Measurements from ENCODE around the gene KRT78.

DNA sequence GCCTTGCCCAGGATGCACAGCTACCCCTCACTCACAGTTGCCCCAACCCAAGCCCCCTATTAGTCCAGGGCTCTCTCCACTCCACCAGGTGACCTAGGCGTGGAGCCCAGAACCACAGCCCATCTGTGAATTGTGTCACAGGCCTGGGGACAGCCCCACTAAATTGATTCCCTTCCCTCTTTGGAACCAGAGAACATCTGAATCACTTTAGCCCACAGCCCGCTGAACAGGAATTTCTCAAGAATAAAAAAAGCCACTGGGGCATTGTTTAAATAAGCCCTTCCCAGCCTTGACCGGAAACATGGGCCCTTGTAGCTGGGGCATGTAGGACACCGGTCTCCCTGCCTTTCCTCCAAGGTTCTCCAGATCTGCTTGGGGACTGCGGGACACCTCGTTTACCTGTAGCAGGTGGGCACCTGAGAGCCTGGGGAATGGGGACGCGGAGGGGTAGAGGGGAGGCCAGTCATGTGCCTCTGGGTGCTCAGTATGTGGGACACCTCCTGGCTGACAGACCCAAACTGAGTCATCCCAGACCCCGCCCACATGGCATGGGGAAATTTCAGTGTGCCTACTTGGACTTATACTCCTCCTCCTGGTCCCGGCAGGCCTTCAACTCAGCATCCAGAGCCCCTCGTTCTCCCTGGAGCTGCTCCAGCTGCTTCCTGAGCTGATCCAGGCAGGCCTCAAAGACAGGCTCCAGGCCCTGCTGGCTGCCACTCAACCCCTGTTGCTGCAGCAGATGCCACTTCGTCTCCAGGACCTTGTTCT, 1.3 kb downstream of the KRT78 start:
- TF ChIP-seq, protein P1, sequence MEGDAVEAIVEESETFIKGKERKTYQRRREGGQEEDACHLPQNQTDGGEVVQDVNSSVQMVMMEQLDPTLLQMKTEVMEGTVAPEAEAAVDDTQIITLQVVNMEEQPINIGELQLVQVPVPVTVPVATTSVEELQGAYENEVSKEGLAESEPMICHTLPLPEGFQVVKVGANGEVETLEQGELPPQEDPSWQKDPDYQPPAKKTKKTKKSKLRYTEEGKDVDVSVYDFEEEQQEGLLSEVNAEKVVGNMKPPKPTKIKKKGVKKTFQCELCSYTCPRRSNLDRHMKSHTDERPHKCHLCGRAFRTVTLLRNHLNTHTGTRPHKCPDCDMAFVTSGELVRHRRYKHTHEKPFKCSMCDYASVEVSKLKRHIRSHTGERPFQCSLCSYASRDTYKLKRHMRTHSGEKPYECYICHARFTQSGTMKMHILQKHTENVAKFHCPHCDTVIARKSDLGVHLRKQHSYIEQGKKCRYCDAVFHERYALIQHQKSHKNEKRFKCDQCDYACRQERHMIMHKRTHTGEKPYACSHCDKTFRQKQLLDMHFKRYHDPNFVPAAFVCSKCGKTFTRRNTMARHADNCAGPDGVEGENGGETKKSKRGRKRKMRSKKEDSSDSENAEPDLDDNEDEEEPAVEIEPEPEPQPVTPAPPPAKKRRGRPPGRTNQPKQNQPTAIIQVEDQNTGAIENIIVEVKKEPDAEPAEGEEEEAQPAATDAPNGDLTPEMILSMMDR (IDR thresholded peaks at IDR 0.05), result no peak
- TF ChIP-seq EP300 (IDR thresholded peaks at IDR 0.05), result no peak
- no peak for TF ChIP-seq POLR2A (IDR thresholded peaks at IDR 0.05)

Data from stomach (tissue), 4 donors.